Measurements from ENCODE around the gene TDRD9.

TDRD9 gene

DNA sequence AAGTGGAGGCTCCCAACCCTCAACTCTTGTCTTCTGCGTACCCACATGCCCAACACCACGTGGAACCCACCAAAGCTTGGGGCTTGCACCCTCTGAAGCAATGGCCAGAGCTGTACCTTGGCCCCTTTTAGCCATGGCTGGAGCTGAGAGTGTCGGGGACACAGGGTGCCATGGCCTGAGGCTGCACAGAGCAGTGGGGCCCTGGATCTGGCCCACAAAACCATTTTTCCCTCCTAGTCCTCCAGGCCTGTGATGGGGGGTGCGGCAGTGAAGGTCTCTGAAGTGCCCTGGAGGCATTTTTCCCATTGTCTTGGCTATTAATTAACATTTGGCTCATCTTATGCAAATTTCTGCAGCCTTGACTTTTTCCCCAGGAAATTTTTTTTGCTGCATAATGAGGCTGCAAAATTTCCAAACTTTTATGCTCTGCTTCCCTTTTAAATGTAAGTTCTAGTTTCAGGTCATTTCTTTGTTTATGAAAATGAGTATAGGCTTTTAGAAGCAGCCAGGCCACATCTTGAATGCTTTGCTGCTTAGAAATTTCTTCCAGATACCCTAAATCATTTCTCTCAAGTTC is 138.6 kb downstream of the TDRD9 start:
- Mint-ChIP-seq H3K9me3 (no peaks in the 10 kb centered on the region), H3K27ac (no peak overlapping the region), H3K4me3 (no peak overlapping the region), H3K36me3 (ENCODE audit: insufficient read depth) (peaks cover 3% of the 10 kb centered on the region), H3K4me1 (ENCODE audit: low read depth in 2 of 2) (no peaks in the 10 kb centered on the region), H3K27me3 (peaks cover 75 to 86% of the 10 kb centered on the region in 2 donors)
- DNase-seq (no peak), ATAC-seq (replicated peaks) (no peak)

DNA sequence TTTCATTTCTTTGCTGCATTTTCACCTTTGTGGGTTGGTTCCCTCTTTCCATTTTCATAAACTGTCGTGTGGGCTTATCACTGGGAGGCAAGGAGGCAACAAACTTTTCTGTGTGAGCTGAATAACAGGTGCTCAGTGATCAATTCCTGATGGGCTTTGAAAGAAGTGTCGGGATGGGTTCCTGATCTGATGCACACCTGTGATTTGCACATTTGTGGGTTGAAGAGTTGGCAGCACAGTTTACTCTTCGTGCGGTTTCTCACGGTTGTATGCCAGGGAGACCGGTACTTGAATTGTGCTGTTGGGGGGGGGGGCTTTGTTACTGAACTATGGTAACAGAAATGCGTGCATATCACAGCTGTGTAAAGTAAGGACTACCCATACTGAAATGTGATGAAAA is 141.3 kb downstream of the TDRD9 start:
- Mint-ChIP-seq H3K9me3 (peaks cover 6 to 14% of the 10 kb centered on the region in 2 donors), H3K27ac (no peak overlapping the region), H3K4me3 (no peak overlapping the region), H3K4me1 (ENCODE audit: low read depth in 2 of 2) (no peaks in the 10 kb centered on the region), H3K27me3 (peaks cover 50 to 58% of the 10 kb centered on the region in 2 donors), H3K36me3 (ENCODE audit: insufficient read depth) (peaks cover under 1% of the 10 kb centered on the region)
- DNase-seq (no peak), ATAC-seq (replicated peaks) (no peak)

DNA sequence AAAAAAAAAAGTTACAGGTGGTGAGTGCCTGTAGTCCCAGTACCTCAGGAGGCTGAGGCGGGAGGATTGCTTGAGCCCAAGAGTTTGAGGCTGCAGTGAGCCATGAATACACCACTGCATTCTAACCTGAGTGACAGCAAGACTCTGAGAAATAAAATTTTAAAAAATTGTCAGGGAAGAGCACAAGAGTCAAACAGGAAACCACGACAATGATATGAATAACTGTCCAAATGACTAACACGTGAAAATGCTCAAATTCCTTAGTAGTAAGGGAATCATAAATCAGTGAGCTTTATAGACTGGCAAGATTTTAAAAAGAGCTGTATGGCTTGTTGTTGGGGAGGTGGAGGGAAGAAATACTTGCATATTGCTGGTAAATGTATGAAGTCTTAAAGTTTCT is 144.3 kb downstream of the TDRD9 start:
- peaks cover 3 to 9% of the 10 kb centered on the region in 2 donors for H3K4me1 Mint-ChIP-seq (ENCODE audit: low read depth in 2 of 2)
- ATAC-seq (replicated peaks) (no peak), DNase-seq (no peak)
- peaks cover 27 to 37% of the 10 kb centered on the region in 2 donors for H3K27me3 Mint-ChIP-seq
- H3K4me3 Mint-ChIP-seq = no peak overlapping the region
- no peak overlapping the region for H3K27ac Mint-ChIP-seq
- no peaks in the 10 kb centered on the region for H3K36me3 Mint-ChIP-seq (ENCODE audit: insufficient read depth)
- peaks cover 6 to 14% of the 10 kb centered on the region in 2 donors for H3K9me3 Mint-ChIP-seq

DNA sequence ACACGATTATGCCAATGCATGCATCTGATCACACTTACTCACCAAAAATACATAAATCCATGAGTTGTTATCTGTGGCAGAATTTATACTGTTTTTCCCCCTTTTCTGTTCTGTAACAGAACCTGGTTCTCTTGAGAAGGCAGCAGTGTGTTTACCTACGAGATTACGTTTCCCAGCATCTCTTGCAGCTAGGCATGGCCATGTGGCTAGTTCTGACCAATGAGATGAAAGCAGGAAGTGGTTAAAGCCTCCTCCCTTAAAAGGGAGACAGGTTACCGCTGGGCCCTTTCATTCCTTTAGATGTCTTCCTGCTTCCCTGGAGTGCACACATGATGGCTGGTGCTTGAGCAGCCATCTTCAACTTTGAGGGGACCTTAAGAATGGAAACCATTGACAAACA is 145.5 kb downstream of the TDRD9 start:
- no peaks in the 10 kb centered on the region for H3K36me3 Mint-ChIP-seq (ENCODE audit: insufficient read depth)
- H3K4me3 Mint-ChIP-seq = no peak overlapping the region
- H3K27me3 Mint-ChIP-seq = peaks cover 20 to 26% of the 10 kb centered on the region in 2 donors
- ATAC-seq (replicated peaks) (no peak), DNase-seq (no peak)
- H3K9me3 Mint-ChIP-seq = peaks cover 6 to 14% of the 10 kb centered on the region in 2 donors
- H3K27ac Mint-ChIP-seq = no peak overlapping the region
- H3K4me1 Mint-ChIP-seq (ENCODE audit: low read depth in 2 of 2) = peaks cover 10 to 20% of the 10 kb centered on the region in 2 donors

DNA sequence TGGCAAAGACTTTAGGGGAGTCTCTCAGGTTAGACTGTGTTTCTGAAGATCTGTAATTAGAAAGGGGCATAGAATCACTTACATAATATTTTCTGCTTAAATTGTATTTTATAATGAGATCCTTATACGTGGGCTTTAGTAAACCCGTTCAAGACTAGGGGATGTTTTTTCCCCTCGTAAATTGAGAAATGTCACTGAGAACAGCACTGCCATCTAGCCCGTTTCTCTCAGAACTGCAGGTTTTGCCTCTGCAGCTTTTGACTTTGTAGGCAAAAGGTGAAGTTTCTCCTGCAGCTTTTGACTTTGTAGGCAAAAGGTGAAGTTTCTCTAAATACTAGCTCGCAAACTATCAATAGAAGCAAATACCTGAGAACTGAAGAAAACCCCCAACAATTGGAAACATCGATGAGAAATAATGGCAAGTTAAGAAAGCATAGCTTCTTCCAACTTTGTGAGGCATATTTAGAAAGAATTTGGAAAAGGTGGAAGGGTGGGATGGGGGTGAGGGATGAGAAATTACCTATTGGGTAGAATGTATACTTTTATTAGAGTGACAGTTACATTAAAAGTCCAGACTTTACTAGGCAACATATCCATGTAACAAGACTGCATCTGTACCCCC is 147.4 kb downstream of the TDRD9 start:
- Mint-ChIP-seq H3K27ac (peak overlapping the region in 1 of 2 donors; percentile 23), H3K4me3 (no peak overlapping the region), H3K27me3 (peaks cover 5 to 9% of the 10 kb centered on the region in 2 donors), H3K9me3 (peaks cover 6 to 14% of the 10 kb centered on the region in 2 donors), H3K36me3 (ENCODE audit: insufficient read depth) (no peaks in the 10 kb centered on the region), H3K4me1 (ENCODE audit: low read depth in 2 of 2) (peaks cover 10 to 20% of the 10 kb centered on the region in 2 donors)
- ATAC-seq (replicated peaks) (no peak), DNase-seq (no peak)

DNA sequence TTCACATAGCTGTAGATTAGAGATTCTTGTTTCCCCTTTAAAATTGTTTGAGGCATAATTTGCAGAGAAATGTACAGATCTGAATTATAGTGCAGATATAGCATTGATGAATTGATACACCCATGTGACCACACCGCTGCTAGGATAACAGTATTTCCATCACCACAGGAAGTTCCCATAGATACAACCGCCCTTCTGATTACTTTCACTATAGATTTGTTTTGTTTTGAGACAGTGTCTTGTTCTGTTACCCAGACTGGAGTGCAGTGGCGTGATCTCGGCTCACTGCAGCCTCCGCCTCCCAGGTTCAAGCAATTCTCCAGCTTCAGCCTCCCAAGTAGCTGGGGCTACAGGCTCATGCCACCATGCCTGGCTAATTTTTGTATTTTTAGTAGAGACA is 148.5 kb downstream of the TDRD9 start:
- Mint-ChIP-seq H3K27ac (peak overlapping the region in 1 of 2 donors; percentile 23), H3K27me3 (peaks cover 0 to 9% of the 10 kb centered on the region in 2 donors), H3K36me3 (ENCODE audit: insufficient read depth) (no peaks in the 10 kb centered on the region), H3K9me3 (peaks cover 6 to 14% of the 10 kb centered on the region in 2 donors), H3K4me1 (ENCODE audit: low read depth in 2 of 2) (peaks cover 10 to 20% of the 10 kb centered on the region in 2 donors), H3K4me3 (no peak overlapping the region)
- DNase-seq = no peak
- no peak for ATAC-seq (replicated peaks)

DNA sequence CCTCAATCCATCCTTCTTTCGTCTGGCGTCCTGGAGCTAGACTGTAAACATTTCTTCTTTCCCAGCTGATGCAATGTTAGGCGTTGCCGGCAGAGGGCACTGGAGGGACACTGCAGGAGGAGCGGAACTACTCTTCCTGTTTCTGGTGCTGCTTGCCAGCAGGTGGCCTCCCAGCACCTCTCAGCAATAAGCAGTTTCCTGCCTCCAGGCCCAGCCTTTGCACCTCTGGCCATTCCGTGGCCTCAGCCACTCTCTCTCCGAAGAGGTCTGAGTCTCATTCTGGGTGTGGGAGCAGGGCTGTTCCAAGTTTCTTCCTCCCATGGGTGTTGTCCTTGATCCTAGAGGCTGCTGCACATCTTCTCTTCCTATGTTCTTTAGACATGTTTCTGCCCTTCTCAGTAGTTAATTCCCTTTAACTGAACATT is 149.8 kb downstream of the TDRD9 start:
- H3K36me3 Mint-ChIP-seq (ENCODE audit: insufficient read depth) = no peaks in the 10 kb centered on the region
- H3K4me3 Mint-ChIP-seq = peak overlapping the region; percentile 26 to 45
- peak overlapping the region; percentile 46 to 88 for H3K27ac Mint-ChIP-seq
- H3K27me3 Mint-ChIP-seq = peaks cover 0 to 9% of the 10 kb centered on the region in 2 donors
- peaks cover 10 to 20% of the 10 kb centered on the region in 2 donors for H3K4me1 Mint-ChIP-seq (ENCODE audit: low read depth in 2 of 2)
- ATAC-seq (replicated peaks) (peak; percentile 99), DNase-seq (peak; percentile 80 to 85 (median 83))
- peaks cover 2 to 10% of the 10 kb centered on the region in 2 donors for H3K9me3 Mint-ChIP-seq

DNA sequence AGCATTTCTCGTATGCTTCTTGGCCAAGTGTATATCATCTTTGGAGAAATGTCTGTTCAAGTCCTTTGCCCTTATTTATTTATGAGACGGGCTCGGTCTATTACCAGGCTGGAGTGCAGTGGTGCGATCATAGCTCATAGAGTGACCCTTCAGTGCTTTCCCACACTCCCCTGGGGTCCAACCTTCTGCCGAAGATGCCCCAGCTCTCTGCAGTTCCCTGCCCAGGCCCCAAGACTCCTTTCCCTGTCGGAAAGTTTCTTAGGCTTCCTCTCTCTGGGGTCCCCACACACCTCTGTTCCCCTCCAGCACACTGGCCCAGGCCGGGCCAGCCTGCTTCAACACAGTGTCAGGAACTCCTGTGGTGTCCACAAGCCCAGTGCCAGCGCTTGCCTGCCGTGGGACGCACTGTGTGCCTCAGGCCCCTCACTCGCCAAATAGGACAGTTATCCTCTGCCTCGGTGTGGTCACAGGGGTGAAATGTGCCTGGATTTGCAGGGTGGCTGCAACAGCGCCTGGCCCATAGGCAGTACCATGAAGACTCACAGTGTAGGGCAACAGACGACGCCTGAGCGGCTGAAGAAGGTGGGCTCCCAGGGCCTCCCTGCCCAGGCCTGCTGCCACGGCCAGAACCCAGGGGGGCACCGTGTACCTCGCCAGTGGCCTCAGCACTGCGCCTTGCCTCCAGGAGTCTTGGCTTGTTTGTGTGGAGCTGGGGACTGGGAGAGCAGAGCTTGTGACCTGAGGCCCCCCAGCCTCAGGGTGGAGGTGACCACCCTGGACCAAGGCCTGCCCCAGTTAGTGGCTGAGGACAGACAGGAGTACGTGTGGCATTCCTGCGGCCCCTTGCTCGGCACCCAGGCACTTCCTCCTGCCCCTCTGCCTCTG is 152.4 kb downstream of the TDRD9 start:
- DNase-seq = no peak
- Mint-ChIP-seq H3K4me1 (ENCODE audit: low read depth in 2 of 2) (peaks cover 14 to 20% of the 10 kb centered on the region in 2 donors), H3K36me3 (ENCODE audit: insufficient read depth) (no peaks in the 10 kb centered on the region), H3K4me3 (no peak overlapping the region), H3K9me3 (no peaks in the 10 kb centered on the region), H3K27ac (no peak overlapping the region), H3K27me3 (peaks cover 0 to 5% of the 10 kb centered on the region in 2 donors)
- ATAC-seq (replicated peaks) = no peak

DNA sequence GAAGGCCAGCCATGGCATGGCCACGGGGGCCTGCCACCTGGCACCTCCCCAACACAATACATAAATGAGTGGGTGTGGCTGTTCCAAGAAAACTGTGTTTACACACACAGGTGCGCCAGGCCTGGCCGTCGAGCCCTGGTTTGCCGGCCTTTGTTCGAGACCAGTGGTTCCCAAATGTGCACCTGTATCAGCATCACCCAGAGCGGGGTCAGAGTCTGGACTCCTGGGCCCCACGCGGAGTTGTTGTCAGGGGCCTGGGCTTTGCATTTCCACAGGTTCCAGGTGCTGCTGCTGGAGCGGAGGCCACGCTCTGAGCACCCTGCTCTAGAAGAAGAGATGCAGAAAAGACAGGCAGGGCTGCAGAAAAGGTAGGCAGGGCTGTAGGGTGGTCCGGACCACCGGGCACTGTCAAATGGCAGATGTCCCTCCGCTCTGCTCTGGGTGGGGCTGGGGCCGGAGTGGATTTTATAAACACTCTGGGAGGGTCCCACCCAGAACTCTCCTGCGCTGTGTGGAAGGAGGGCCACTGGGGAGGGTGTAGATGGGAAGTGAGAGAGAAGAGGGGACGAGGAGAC is 153.1 kb downstream of the TDRD9 start:
- H3K27ac Mint-ChIP-seq = no peak overlapping the region
- no peaks in the 10 kb centered on the region for H3K36me3 Mint-ChIP-seq (ENCODE audit: insufficient read depth)
- DNase-seq (no peak), ATAC-seq (replicated peaks) (no peak)
- H3K9me3 Mint-ChIP-seq = no peaks in the 10 kb centered on the region
- H3K27me3 Mint-ChIP-seq = no peaks in the 10 kb centered on the region
- H3K4me1 Mint-ChIP-seq (ENCODE audit: low read depth in 2 of 2) = peaks cover 14 to 17% of the 10 kb centered on the region in 2 donors
- H3K4me3 Mint-ChIP-seq = no peak overlapping the region

DNA sequence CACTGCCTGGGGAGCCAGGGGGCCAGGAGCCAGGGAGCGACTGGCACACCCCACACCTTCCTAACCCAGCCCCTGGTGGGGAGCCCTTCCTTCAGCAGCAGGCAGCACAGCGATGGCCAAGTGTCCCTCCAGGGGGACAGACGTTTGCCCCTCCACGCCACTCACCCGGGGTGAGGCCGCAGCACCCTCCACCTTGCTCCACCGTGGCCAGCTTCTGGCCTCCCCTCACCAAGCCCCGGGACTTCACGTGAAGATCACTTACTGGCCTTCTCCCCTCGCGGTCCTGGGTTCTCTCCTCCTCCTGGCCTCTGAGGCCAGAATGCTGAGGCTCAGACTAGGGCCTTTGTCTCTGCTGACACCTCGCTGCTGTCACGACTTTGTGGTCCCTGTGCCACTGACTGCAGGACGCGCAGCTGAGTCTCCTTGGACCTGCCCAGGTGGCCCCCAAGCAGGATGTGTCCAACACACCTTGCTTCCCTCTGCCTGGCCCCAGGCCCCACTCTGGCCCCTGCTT is 153.8 kb downstream of the TDRD9 start:
- DNase-seq (no peak), ATAC-seq (replicated peaks) (no peak)
- H3K27me3 Mint-ChIP-seq = no peaks in the 10 kb centered on the region
- no peaks in the 10 kb centered on the region for H3K36me3 Mint-ChIP-seq (ENCODE audit: insufficient read depth)
- H3K4me1 Mint-ChIP-seq (ENCODE audit: low read depth in 2 of 2) = peaks cover 11% of the 10 kb centered on the region in 2 donors
- H3K9me3 Mint-ChIP-seq = no peaks in the 10 kb centered on the region
- H3K4me3 Mint-ChIP-seq = no peak overlapping the region
- no peak overlapping the region for H3K27ac Mint-ChIP-seq

DNA sequence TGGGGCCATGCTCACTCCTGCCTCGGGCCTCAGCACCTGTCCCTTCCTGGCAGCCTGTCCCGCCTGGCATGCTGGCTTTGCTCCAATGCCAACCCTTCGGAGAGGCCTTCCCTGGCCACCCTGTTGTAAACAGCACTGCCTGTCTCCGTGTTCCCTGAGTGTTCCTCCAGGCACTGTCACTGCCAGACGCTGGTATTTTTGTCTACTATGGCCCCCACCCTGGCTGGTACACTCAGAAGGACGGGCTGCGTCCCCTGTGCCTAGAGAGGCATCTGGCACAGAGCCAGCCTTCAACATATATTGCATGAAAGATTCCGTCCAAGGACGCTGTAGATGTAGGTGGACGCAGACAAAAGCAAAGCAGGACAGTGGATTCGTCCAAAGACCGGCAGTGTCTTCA is 154.6 kb downstream of the TDRD9 start:
- DNase-seq (no peak), ATAC-seq (replicated peaks) (no peak)
- Mint-ChIP-seq H3K27ac (peak overlapping the region in 1 of 2 donors; percentile 32), H3K27me3 (no peaks in the 10 kb centered on the region), H3K9me3 (no peaks in the 10 kb centered on the region), H3K36me3 (ENCODE audit: insufficient read depth) (no peaks in the 10 kb centered on the region), H3K4me3 (no peak overlapping the region), H3K4me1 (ENCODE audit: low read depth in 2 of 2) (peaks cover 9 to 10% of the 10 kb centered on the region in 2 donors)

DNA sequence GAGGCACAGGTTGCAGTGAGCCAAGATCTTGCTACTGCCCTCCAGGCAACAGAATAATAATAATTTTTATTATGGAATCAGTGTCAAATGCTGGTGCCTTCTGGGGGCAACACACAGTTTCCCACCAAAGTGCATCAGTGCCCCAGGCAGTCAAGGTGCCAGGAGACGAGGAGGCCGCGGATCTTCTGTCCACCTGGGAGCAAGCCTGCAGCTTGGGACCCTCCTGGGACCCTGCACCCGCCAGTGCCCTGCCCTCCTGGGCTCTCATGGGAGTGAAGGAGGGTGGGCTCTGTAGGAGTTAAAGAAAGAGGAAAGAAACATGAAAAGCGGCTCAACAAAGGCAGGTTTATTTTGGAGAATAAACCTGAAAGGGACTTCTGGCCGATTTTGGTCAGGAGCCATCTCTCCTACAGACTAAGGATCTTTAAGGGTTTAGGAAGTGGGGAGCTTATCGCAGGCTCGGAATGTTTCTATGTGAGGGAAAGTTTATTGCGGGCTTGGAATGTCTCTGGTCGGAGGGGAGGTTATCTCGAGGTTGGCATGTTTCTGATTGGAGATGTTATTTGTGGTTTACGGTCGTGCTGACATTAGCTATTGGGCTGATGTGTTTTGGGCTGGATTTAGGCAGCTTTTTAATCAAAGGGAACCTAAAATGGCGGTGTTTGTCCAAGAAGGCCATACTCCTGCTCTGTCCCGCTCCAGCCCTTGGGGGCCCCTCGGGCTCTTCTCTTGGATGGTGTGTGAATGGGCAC is 156.2 kb downstream of the TDRD9 start:
- DNase-seq (no peak), ATAC-seq (replicated peaks) (no peak)
- Mint-ChIP-seq H3K27me3 (no peaks in the 10 kb centered on the region), H3K4me3 (peak overlapping the region; percentile 8 to 66), H3K36me3 (ENCODE audit: insufficient read depth) (no peaks in the 10 kb centered on the region), H3K4me1 (ENCODE audit: low read depth in 2 of 2) (peaks cover 0 to 4% of the 10 kb centered on the region in 2 donors), H3K9me3 (no peaks in the 10 kb centered on the region), H3K27ac (no peak overlapping the region)
